Breast epithelium (tissue), 4 donors: ENCODE results near the gene IQGAP2. TPM values are rescaled to one million over a fixed set of nuclear protein-coding genes. Genes with fewer than 3 reads are reported as not detected.

Experiments used
- DNase-seq, 2 donors: peaks; one replicate each; pipeline ENCODE4 v3.0.0-alpha.2; 2019; ENCODE audit warnings: low spot score in 2 of 2
- H3K27ac ChIP-seq, 2 donors: fragments of 200-600 bp; sonication (generic) in 1 of 2; one replicate each; pipeline ENCODE4 v1.5.1; 2016 to 2019; ENCODE audit warnings: mild to moderate bottlenecking in 1 of 2
- H3K27me3 ChIP-seq, 2 donors: fragments of 200-600 bp; sonication (generic) in 1 of 2; one replicate each; pipeline versions ENCODE4 v1.5.1 to v1.6.0; 2017 to 2019; ENCODE audit warnings: control low read depth in 1 of 2, mild to moderate bottlenecking in 1 of 2
- H3K36me3 ChIP-seq: fragments of 200-600 bp; one replicate; pipeline ENCODE4 v1.5.1; 2019
- H3K4me1 ChIP-seq, 2 donors: fragments of 200-600 bp; sonication (generic); one replicate each; pipeline ENCODE4 v1.5.1; 2016 to 2019; ENCODE audit warnings: control low read depth in 1 of 2
- H3K4me3 ChIP-seq, 3 donors: fragments of 200-600 bp; sonication (generic); 1 replicate in 2 of 3; 2 replicates in 1 of 3; pipeline ENCODE4 v1.5.1; 2016 to 2019; ENCODE audit warnings: mild to moderate bottlenecking in 3 of 3, moderate library complexity in 2 of 3
- H3K9me3 ChIP-seq, 2 donors: fragments of 200-600 bp; sonication (generic) in 1 of 2; one replicate each; pipeline ENCODE4 v1.5.1; 2016 to 2019; ENCODE audit warnings: control low read depth in 1 of 2
- CTCF ChIP-seq, 3 donors: fragments of 450-650 bp; IDR thresholded peaks; one replicate each; pipeline ENCODE4 v1.5.1; 2016 to 2017; ENCODE audit warnings: antibody characterized with exemption in 3 of 3, mild to moderate bottlenecking in 3 of 3, moderate library complexity in 3 of 3
- POLR2A ChIP-seq: fragments of 450-650 bp; IDR thresholded peaks from one replicate; pipeline ENCODE4 v1.6.1; 2016; ENCODE audit warnings: antibody characterized with exemption, mild to moderate bottlenecking, moderate library complexity
- POLR2AphosphoS5 ChIP-seq, 3 donors: sonication (generic); formaldehyde crosslinking; IDR thresholded peaks; one replicate each; pipeline ENCODE4 v1.6.1; 2017; ENCODE audit warnings: antibody characterized with exemption in 3 of 3
- intact Hi-C: fragments of 100-400 bp; cut with DNase I; formaldehyde crosslinking; loops from one replicate; pipeline ENCODE4 v1.15.1; 2023; ENCODE audit warnings: low total_unique reads
- total RNA-seq, 3 donors: library from RNA; depleted of rRNA; stranded (reverse); fragments of >200 nt; gene quantifications; one replicate each; pipeline ENCODE4 v1.1.0, GENCODE V29; 2016

The IQGAP2 gene
- total RNA-seq, 3 donors from 2014 or later, result 31.7 to 70.2 (median 44.6) TPM

GRCh38 chr5:76379316-76379715 is 23.8 kb upstream of the IQGAP2 start:
- Histone ChIP-seq H3K36me3 (no peaks in the 10 kb centered on the region), H3K4me3 (no peak overlapping the region), H3K4me1 (no peaks in the 10 kb centered on the region), H3K27me3 (no peaks in the 10 kb centered on the region), H3K9me3 (no peaks in the 10 kb centered on the region), H3K27ac (peak overlapping the region; percentile 55 to 68)
- DNase-seq, result no peak
- no peak for TF ChIP-seq POLR2A
- no peak for TF ChIP-seq CTCF (IDR thresholded peaks at IDR 0.05)
- intact Hi-C loops, result no loop called here

GRCh38 chr5:76379855-76380254 is 23.2 kb upstream of the IQGAP2 start:
- no peaks in the 10 kb centered on the region for H3K27me3 ChIP-seq
- intact Hi-C loops, result no loop called here
- no peak for DNase-seq
- H3K4me1 ChIP-seq, result no peaks in the 10 kb centered on the region
- no peak overlapping the region for H3K4me3 ChIP-seq
- no peak for TF ChIP-seq POLR2AphosphoS5 (IDR thresholded peaks at IDR 0.05)
- no peaks in the 10 kb centered on the region for H3K9me3 ChIP-seq
- peak overlapping the region in 1 of 2 donors; percentile 68 for H3K27ac ChIP-seq
- no peaks in the 10 kb centered on the region for H3K36me3 ChIP-seq

GRCh38 chr5:76380346-76381066 is 22.6 kb upstream of the IQGAP2 start:
- intact Hi-C loops, result no loop called here
- H3K9me3 ChIP-seq, result no peaks in the 10 kb centered on the region
- no peak for DNase-seq
- H3K4me1 ChIP-seq, result no peaks in the 10 kb centered on the region
- no peaks in the 10 kb centered on the region for H3K27me3 ChIP-seq
- H3K36me3 ChIP-seq, result no peaks in the 10 kb centered on the region
- H3K4me3 ChIP-seq, result no peak overlapping the region
- TF ChIP-seq CTCF (IDR thresholded peaks at IDR 0.05), result no peak
- no peak overlapping the region for H3K27ac ChIP-seq

GRCh38 chr5:76383126-76383832 is 19.8 kb upstream of the IQGAP2 start:
- no peaks in the 10 kb centered on the region for H3K36me3 ChIP-seq
- no peaks in the 10 kb centered on the region for H3K27me3 ChIP-seq
- DNase-seq, result no peak
- H3K9me3 ChIP-seq, result no peaks in the 10 kb centered on the region
- intact Hi-C loops, result no loop called here
- H3K4me1 ChIP-seq, result no peaks in the 10 kb centered on the region
- TF ChIP-seq POLR2AphosphoS5 (IDR thresholded peaks at IDR 0.05) (no peak), CTCF (IDR thresholded peaks at IDR 0.05) (no peak), POLR2A (no peak)
- no peak overlapping the region for H3K4me3 ChIP-seq
- H3K27ac ChIP-seq, result no peak overlapping the region

- no peaks in the 10 kb centered on the region for H3K4me1 ChIP-seq
- H3K4me3 ChIP-seq, result no peak overlapping the region
- H3K9me3 ChIP-seq, result no peaks in the 10 kb centered on the region
- H3K27ac ChIP-seq, result peak overlapping the region in 1 of 2 donors; percentile 32
- H3K27me3 ChIP-seq, result no peaks in the 10 kb centered on the region
- no peaks in the 10 kb centered on the region for H3K36me3 ChIP-seq
- TF ChIP-seq CTCF (IDR thresholded peaks at IDR 0.05) (no peak), POLR2A (no peak), POLR2AphosphoS5 (IDR thresholded peaks at IDR 0.05) (no peak)
- intact Hi-C loops, result no loop called here
- DNase-seq, result no peak
These were observed 18.9 kb upstream of the IQGAP2 start for GRCh38 chr5:76384189-76384588.
